ENCODE results near the gene NTSR1.

The NTSR1 gene

DNA sequence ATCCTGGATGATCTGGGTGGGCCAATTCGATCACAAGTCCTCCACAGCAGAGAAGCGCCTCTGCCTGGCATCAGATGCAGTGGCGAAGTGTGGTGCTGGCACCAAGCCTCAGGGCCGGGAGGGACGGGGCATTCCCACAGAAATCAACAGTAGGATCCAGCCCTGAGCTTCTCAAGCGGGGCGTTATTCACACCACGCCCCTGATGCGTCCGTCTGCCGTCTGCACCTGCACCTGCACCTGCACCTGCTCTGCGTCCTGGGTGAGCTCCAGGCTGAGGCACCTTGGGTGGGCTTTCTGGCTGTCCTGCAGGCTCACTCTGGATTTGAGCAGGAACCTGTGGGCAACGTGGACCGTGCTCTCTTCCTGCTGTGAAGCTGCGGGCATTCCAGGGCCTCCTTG is 13.8 kb upstream of the NTSR1 start:
- H3K9me3 Mint-ChIP-seq: no peaks in the 10 kb centered on the region
- H3K36me3 Mint-ChIP-seq (ENCODE audit: low read depth): no peaks in the 10 kb centered on the region
- no peak overlapping the region for H3K27ac Mint-ChIP-seq
- H3K4me3 Mint-ChIP-seq: no peak overlapping the region
- H3K4me1 Mint-ChIP-seq (ENCODE audit: low read depth): peaks cover 2% of the 10 kb centered on the region
- peaks cover 16% of the 10 kb centered on the region for H3K27me3 Mint-ChIP-seq (ENCODE audit: low read depth)

DNA sequence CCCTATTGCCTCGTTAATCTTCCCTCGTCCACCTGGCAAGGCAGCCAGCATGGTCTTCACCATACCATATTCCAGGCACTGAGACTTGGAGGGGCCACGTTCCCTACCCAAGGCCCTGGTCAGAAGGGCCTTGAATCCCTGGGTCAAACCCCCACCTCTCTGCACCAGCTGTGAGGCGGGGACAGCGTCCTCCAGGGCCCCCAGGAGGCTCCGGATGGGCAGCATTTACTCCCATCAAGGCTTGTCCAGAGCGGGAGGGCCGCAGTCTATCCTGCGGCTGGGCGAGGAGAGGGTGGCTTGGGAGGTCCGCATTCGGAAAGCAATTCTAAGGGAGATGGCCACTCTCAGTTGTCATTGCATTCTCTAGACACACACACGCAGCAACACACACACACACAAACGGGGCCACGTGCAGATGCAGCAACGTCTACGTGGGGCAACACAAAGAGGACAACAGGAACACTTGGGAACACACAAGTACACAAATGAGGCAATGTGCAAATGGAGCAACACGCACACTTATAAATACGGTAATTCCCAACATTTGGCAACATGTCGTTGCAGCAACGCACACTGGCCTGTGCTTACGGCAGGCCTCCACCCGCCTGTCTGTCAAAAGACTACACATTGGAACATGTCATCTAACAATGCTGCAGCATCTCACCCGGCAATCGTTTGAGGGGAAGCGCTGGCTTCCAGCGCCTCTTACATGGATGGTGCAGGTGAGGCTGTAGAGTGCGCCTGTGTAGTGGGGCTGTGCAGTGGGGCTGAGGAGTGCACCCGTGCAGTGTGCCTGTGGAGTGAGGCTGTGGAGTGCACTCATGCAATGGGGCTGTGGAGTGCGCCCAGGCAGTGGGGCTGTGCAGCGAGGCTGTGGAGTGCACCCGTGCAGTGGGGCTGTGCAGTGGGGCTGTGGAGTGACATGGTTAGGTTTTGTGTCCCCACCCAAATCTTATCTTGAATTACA is 12.9 kb upstream of the NTSR1 start:
- Mint-ChIP-seq H3K4me3 (no peak overlapping the region), H3K27ac (no peak overlapping the region), H3K27me3 (ENCODE audit: low read depth) (peaks cover 16% of the 10 kb centered on the region), H3K4me1 (ENCODE audit: low read depth) (peaks cover 2% of the 10 kb centered on the region), H3K9me3 (no peaks in the 10 kb centered on the region), H3K36me3 (ENCODE audit: low read depth) (no peaks in the 10 kb centered on the region)

DNA sequence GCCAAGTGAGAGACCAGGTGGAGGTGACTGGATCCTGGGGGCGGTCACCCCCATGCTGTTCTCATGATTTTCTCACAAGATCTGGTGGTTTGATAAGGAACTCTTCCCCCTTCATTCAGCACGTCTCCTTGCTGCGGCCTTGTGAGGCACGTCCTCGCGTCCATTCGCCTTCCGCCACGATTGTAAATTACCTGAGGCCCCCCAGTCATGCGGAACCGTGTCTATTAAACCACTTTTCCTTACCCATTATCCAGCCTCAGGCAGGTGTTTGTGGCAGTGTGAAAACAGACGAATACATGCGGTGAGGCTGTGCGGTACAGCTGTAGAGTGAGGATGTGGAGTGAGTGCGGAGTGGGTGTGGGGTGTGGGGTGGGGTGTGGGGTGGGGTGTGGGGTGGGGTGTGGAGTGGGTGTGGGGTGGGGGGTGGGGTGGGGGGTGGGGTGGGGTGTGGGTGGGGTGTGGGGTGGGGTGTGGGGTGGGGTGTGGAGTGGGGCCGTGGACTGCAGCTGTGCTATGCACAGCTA is 12.1 kb upstream of the NTSR1 start:
- peaks cover 19% of the 10 kb centered on the region for H3K27me3 Mint-ChIP-seq (ENCODE audit: low read depth)
- H3K36me3 Mint-ChIP-seq (ENCODE audit: low read depth): no peaks in the 10 kb centered on the region
- no peak overlapping the region for H3K4me3 Mint-ChIP-seq
- peaks cover 2% of the 10 kb centered on the region for H3K4me1 Mint-ChIP-seq (ENCODE audit: low read depth)
- no peaks in the 10 kb centered on the region for H3K9me3 Mint-ChIP-seq
- no peak overlapping the region for H3K27ac Mint-ChIP-seq

DNA sequence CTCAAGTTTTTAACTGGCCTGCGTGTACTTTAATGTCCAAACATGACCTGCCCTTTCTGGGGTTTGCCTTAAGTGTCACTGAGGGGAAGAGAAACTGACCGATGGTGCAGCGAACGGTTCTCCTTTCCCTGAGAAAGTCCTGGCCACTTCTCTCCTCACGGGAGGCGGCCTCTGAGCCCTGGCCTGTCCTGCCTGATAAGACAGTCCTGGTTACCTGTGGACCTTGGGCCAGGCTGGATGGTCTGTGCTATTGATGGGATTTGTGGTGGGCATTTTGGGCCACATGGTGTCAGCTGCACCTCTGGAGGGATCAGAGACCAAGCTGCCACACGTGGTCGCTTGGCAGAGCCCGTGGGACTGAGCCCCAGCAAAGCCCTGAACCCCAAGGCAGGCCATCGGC is 11.6 kb upstream of the NTSR1 start:
- Mint-ChIP-seq H3K4me1 (ENCODE audit: low read depth) (peaks cover 2% of the 10 kb centered on the region), H3K27me3 (ENCODE audit: low read depth) (peaks cover 20% of the 10 kb centered on the region), H3K9me3 (no peaks in the 10 kb centered on the region)

DNA sequence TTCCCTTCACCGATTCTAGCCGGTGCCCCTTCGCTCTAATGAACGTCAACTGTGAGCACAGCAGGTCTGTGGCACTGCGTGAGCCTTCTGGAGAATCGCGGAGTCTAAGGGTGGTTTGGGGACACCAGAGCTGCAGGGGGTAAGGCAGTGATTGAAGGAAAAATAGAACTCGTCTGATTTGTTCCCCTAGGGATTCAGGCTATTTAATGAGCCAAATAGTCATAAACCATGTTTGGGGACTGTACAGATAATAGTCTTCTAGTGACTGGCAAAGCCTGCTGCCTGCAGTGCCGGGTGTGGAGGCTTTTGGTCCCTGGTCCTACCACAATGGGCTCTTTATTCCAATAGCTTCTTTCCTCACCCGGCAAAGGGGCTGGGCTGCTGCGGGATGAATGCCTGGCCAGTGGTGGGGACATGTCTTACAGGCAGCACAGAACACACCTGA is 11.1 kb upstream of the NTSR1 start:
- Mint-ChIP-seq H3K27me3 (ENCODE audit: low read depth) (peaks cover 22% of the 10 kb centered on the region), H3K4me3 (no peak overlapping the region), H3K27ac (no peak overlapping the region), H3K36me3 (ENCODE audit: low read depth) (no peaks in the 10 kb centered on the region), H3K4me1 (ENCODE audit: low read depth) (peaks cover 2% of the 10 kb centered on the region), H3K9me3 (no peaks in the 10 kb centered on the region)

More for the DNA sequence above, 11.6 kb upstream of the NTSR1 start:
- Mint-ChIP-seq H3K27ac (no peak overlapping the region), H3K4me3 (no peak overlapping the region), H3K36me3 (ENCODE audit: low read depth) (no peaks in the 10 kb centered on the region)

DNA sequence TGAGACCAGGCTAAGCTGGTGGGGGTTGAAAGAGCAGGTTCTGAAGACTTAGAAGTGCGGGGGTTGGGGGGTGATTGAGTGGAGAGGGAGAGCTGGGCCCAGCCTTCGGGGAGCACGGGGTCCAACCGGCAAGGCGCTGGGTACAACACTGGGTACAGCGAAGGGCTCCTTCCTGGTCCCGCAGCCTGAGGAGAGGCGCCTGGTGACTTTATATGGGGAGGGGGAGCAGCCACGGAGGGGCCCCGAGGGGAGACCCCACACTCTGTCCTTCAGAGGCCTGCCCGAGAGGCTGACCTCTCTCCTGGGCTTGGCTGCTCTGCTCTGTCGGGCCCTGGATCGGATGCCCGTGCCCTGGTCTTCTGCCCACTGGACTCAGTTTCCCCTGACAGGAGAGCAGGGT is 10.4 kb upstream of the NTSR1 start:
- peaks cover 23% of the 10 kb centered on the region for H3K27me3 Mint-ChIP-seq (ENCODE audit: low read depth)
- no peak overlapping the region for H3K27ac Mint-ChIP-seq
- H3K36me3 Mint-ChIP-seq (ENCODE audit: low read depth): no peaks in the 10 kb centered on the region
- peaks cover 2% of the 10 kb centered on the region for H3K4me1 Mint-ChIP-seq (ENCODE audit: low read depth)
- no peak overlapping the region for H3K4me3 Mint-ChIP-seq
- no peaks in the 10 kb centered on the region for H3K9me3 Mint-ChIP-seq

DNA sequence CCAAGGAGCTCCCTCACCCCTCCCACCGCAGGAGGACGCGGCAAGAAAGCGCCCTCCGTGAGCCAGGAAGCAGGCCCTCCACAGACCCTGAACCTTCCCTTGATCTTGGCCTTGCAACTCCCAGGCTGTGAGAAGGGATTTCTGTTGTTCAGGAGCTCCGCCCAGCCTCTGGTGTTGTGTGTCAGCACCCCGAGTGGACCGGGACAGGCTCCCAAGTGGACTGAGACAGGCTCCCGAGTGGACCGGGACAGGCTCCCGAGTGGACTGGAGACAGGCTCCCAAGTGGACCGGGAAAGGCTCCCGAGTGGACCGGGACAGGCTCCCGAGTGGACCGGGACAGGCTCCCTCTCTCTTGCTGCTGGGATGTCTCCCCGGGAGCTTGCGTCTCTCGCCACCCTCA is 9.3 kb upstream of the NTSR1 start:
- Mint-ChIP-seq H3K27me3 (ENCODE audit: low read depth) (peaks cover 21% of the 10 kb centered on the region), H3K4me1 (ENCODE audit: low read depth) (peaks cover 2% of the 10 kb centered on the region), H3K4me3 (no peak overlapping the region), H3K27ac (no peak overlapping the region), H3K36me3 (ENCODE audit: low read depth) (no peaks in the 10 kb centered on the region), H3K9me3 (no peaks in the 10 kb centered on the region)

DNA sequence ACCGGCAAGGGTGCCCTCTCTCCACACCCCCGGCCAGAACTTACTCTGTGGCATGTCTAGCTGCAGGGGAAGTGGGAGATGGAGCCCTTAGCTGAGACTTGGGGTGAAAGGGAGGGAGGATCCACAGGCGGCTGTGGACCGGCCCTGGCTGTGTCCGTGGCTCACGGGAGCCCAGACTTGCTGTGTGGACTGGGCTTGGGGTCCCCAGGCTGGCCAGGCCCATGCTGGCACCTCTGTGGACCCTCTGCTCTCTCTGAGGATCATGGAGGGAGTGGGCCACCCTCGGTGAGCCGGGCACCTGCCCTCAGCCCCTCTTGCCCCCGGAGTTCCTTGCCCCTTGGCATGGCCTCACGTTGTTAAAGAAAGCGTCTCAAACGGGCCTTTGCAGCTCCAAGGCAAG is 8.9 kb upstream of the NTSR1 start:
- H3K27ac Mint-ChIP-seq: no peak overlapping the region
- peaks cover 2% of the 10 kb centered on the region for H3K4me1 Mint-ChIP-seq (ENCODE audit: low read depth)
- peaks cover 21% of the 10 kb centered on the region for H3K27me3 Mint-ChIP-seq (ENCODE audit: low read depth)
- H3K4me3 Mint-ChIP-seq: no peak overlapping the region
- H3K9me3 Mint-ChIP-seq: no peaks in the 10 kb centered on the region
- no peaks in the 10 kb centered on the region for H3K36me3 Mint-ChIP-seq (ENCODE audit: low read depth)

DNA sequence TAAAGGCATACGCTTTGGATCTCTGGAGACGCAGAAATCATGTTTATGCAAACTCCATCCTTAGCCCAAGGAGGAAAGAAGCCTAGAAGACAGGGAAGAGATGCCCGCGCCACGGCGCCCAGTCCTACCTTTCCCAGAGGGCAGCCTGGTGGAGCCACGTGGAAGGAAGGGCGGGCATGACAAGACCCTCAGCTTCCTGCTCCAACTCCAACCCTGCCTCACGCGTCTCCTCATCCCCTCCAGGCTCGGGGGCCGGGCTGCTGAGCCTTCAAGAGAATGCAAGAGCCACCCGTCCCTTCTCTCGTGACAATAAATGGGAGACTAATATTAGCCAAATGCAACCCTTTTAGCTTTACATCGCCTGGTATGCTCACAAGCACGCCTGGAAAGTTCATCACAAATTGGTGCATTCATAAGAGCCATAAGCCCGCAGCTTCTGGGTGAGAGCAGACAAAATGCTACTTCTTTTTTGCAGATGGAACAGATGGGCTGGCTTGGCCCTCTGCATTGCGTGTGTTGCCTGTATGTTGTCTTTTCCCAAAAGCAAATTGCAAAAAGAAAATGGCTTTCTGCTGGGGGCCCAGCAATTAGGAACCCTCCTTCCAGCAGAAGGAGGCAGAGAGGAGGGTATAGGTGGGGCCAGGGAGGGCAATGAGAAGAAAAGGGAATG is 8.2 kb upstream of the NTSR1 start:
- Mint-ChIP-seq H3K27ac (no peak overlapping the region), H3K4me3 (no peak overlapping the region), H3K27me3 (ENCODE audit: low read depth) (peaks cover 19% of the 10 kb centered on the region), H3K9me3 (no peaks in the 10 kb centered on the region), H3K4me1 (ENCODE audit: low read depth) (peaks cover 2% of the 10 kb centered on the region), H3K36me3 (ENCODE audit: low read depth) (no peaks in the 10 kb centered on the region)

DNA sequence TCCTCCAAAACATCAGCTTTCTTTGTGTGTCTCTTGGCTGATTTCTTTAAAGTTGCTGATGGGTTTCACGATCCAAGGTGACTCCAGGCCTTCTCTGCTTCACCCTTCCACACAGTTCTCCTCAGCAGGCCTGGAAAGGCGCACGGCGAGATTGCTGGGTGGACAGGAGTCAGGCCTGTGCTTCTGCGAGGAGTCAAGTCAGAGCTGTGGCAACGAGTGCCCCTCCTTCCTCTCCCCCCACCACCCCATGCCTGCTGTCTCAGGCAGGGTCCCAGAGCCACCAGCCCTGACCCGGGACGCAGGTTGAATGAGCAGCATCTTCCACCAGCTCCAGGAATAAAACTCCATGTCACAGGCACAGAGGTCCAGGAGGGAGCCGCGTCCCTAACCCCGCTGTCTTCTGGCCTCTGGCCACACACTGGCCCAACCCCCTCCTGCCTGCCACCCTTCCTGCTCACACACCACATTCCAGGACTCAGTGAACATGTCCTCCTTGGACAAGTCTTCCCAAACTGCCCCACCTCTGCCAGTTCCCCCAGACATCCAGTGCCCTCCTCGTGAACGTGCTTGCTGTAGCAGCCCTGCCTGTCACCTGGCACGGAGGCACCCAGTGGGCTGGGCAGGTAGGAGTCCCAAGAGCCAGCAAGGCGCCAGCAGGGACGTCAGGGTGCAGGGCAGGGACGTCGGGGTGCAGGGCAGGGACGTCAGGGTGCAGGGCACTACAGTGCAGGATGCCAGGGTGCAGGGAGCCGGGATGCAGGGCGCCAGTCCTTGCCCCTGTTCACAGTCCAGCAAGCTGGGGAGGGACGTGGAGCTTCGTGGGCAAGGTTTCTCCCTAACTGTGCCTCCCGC is 7.2 kb upstream of the NTSR1 start:
- no peak overlapping the region for H3K27ac Mint-ChIP-seq

DNA sequence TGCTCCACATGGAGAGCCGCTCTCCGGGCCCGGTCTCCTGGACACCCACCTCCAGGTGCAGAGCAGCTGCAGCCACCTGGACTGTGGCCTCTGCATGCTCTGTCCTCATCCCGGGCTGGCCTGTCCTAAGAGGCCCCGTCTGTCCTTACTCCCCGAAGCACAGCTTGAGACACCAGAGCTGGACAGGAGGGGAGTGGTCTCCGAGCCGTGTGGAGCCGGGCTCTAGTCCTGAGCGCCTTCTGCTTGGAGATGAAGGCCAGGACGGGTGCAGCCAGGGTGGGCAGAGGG is 6.7 kb upstream of the NTSR1 start:
- Mint-ChIP-seq H3K4me3 (no peak overlapping the region), H3K4me1 (ENCODE audit: low read depth) (no peaks in the 10 kb centered on the region), H3K36me3 (ENCODE audit: low read depth) (no peaks in the 10 kb centered on the region), H3K27ac (no peak overlapping the region), H3K27me3 (ENCODE audit: low read depth) (peaks cover 17% of the 10 kb centered on the region), H3K9me3 (no peaks in the 10 kb centered on the region)

More for the DNA sequence above, 7.2 kb upstream of the NTSR1 start:
- H3K36me3 Mint-ChIP-seq (ENCODE audit: low read depth): no peaks in the 10 kb centered on the region
- peaks cover 14% of the 10 kb centered on the region for H3K27me3 Mint-ChIP-seq (ENCODE audit: low read depth)
- H3K4me1 Mint-ChIP-seq (ENCODE audit: low read depth): peaks cover 1% of the 10 kb centered on the region
- no peaks in the 10 kb centered on the region for H3K9me3 Mint-ChIP-seq
- no peak overlapping the region for H3K4me3 Mint-ChIP-seq

DNA sequence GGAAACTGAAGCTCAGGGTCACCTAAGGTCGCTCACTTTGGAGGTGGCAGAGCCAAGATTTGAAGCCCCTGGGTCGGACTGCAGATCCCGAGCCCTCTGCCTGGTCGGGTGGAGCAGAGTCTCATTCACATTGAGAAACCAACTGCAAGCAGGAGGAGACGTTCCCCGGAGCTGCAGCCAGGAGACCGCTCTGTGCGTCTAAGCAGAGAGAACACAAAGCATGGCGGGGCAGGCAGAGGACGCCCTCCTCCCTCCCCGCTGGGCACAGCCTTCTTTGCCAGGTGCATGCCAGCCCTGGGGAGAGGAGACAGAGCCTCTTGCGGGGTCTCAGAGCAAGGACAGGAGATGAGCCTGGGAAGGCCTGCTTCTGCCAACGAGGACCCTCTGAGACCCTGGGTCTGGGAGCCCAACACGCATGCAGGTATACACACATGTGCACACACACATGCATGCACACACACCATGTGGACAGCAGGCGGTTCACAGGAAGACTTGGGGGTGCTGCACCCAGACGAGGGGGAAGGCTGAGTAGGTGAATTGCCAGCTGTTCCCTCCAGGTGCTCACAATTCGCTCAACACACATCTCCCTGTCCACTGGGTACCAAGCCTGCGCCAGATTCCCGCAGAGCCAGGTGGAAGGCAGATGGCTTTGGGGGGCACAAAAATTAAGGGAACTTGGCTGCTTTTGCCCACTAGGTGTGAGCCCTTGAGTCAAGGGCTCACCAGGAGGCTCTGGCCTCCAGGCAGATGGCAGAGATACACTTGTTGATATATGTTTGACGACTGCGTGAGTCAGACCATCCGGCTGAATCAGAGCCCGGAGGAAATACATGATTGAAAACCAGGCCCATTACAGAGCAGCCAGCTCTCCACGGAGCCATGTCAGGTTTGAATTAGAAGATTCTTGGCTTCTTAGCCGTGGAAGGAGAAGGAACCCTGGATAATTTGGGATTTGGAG is 5.5 kb upstream of the NTSR1 start:
- no peak overlapping the region for H3K4me3 Mint-ChIP-seq

DNA sequence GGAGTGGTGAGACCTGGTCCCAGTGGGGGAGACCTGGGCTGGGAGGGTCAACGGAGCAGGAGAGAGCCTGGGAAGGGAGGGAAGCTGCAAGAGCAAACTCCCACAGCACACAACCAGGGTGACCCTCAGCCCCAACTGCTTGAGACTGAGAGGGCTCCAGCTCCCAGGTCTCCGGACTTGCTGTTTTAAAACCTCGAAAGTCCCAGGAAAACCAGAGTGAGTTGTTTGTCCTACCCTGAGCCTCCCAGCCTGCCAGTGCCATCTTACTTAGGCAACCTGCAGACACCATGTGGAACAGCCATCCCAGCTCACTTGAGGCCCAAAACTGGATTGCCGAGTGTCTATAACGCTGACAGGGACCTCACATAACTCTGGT is 4.8 kb upstream of the NTSR1 start:
- no peak overlapping the region for H3K4me3 Mint-ChIP-seq
- H3K9me3 Mint-ChIP-seq: no peaks in the 10 kb centered on the region
- no peaks in the 10 kb centered on the region for H3K4me1 Mint-ChIP-seq (ENCODE audit: low read depth)
- H3K27me3 Mint-ChIP-seq (ENCODE audit: low read depth): peaks cover 22% of the 10 kb centered on the region
- no peaks in the 10 kb centered on the region for H3K36me3 Mint-ChIP-seq (ENCODE audit: low read depth)
- peak overlapping the region; percentile 11 for H3K27ac Mint-ChIP-seq

More for the DNA sequence above, 5.5 kb upstream of the NTSR1 start:
- H3K4me1 Mint-ChIP-seq (ENCODE audit: low read depth): no peaks in the 10 kb centered on the region
- no peaks in the 10 kb centered on the region for H3K9me3 Mint-ChIP-seq
- peak overlapping the region; percentile 11 for H3K27ac Mint-ChIP-seq
- peaks cover 21% of the 10 kb centered on the region for H3K27me3 Mint-ChIP-seq (ENCODE audit: low read depth)
- H3K36me3 Mint-ChIP-seq (ENCODE audit: low read depth): no peaks in the 10 kb centered on the region

Data from T-helper 1 cell treated with Interleukin-12 subunit alpha and Interleukin-12 subunit beta and Interleukin-4 antibody, amounts not matched to agents 30 μg/mL and 1 μg/mL, for 36 hours (primary cell).